ENCODE data around the gene PAEP. TPM values are rescaled to one million over a fixed set of nuclear protein-coding genes. Genes with fewer than 3 reads are reported as not detected.

The PAEP gene
- total and polyA plus RNA-seq, 8 donors, result not detected

- DNase-seq (peak in 1 of 6 donors; percentile 7), FAIRE-seq (no peak), ATAC-seq (no peak)
- no peak for TF ChIP-seq CTCF (IDR thresholded peaks at IDR 0.05)
- Histone ChIP-seq H3K27ac (no peak overlapping the region), H3K27me3 (no peaks in the 10 kb centered on the region), H3K9me3 (no peaks in the 10 kb centered on the region), H3K4me1 (no peaks in the 10 kb centered on the region), H3K4me3 (no peak overlapping the region), H3K36me3 (no peaks in the 10 kb centered on the region)
- intact Hi-C loops (cut with DNase I), result no loop called here
- 52 to 64% methylated on average over 15 to 16 of the region's 17 CpGs for WGBS, 2 donors
These were observed 47.0 kb upstream of the PAEP start for GRCh38 chr9:135514342-135515082.

GRCh38 chr9:135515083-135515951, 46.2 kb upstream of the PAEP start:
- DNase-seq (peak in 1 of 6 donors; percentile 10), ATAC-seq (no peak), FAIRE-seq (no peak)
- 55 to 68% methylated on average over 31 of the region's 31 CpGs for WGBS, 2 donors
- H3K4me3 ChIP-seq, result no peak overlapping the region
- no peaks in the 10 kb centered on the region for H3K27me3 ChIP-seq
- intact Hi-C loops (cut with DNase I), result no loop called here
- no peaks in the 10 kb centered on the region for H3K9me3 ChIP-seq
- no peak for TF ChIP-seq CTCF (IDR thresholded peaks at IDR 0.05)
- no peaks in the 10 kb centered on the region for H3K36me3 ChIP-seq
- H3K4me1 ChIP-seq, result no peaks in the 10 kb centered on the region
- no peak overlapping the region for H3K27ac ChIP-seq

DNA sequence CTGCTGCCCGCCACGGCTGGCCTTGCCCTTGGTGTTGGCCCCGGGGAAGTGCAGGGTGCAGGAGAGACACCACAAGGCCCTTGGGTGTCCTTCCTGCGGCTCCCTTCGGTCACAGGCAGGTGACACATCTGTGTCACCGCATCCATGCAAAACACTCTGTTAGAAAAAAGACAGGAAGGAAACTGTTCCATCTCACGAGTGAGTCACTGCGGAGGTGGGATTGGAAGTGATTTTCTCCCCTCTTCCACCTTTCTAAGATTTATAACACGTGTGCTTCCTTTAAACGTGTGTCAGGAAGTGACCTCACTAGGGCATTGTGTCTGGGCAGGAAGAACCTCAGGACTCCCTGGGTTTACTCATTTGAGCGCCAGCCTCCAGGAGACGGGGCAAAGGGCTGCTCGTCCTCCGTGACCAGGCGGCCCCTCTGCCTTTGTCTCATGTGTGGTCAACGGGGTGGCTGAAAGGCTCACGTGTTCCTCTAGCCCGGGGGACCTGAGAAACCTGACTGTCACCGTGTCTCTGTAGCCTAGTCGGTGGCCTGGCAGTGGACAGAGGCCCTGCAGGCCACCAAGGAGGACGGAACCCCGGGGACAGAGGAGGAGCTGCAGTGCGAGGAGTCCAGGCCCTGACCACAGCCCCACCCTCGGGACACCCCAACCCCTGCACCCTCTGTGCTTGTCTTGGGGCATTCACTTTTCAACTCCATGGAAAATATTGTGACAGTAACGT, 45.3 kb upstream of the PAEP start:
- no peak for TF ChIP-seq CTCF (IDR thresholded peaks at IDR 0.05)
- no peaks in the 10 kb centered on the region for H3K9me3 ChIP-seq
- no peak overlapping the region for H3K27ac ChIP-seq
- H3K36me3 ChIP-seq, result no peaks in the 10 kb centered on the region
- H3K4me1 ChIP-seq, result no peaks in the 10 kb centered on the region
- no peak for ATAC-seq
- 53 to 63% methylated on average over 23 to 25 of the region's 25 CpGs for WGBS, 2 donors
- DNase-seq, result peak in 1 of 6 donors; percentile 5
- FAIRE-seq, result no peak
- no peak overlapping the region for H3K4me3 ChIP-seq
- H3K27me3 ChIP-seq, result no peaks in the 10 kb centered on the region
- intact Hi-C loops (cut with DNase I), result no loop called here

GRCh38 chr9:135517407-135517822, 44.1 kb upstream of the PAEP start:
- FAIRE-seq (no peak), ATAC-seq (no peak), DNase-seq (no peak)
- Histone ChIP-seq H3K4me3 (no peak overlapping the region), H3K9me3 (no peaks in the 10 kb centered on the region), H3K27ac (no peak overlapping the region), H3K36me3 (no peaks in the 10 kb centered on the region), H3K4me1 (no peaks in the 10 kb centered on the region), H3K27me3 (no peaks in the 10 kb centered on the region)
- no peak for TF ChIP-seq CTCF (IDR thresholded peaks at IDR 0.05)
- intact Hi-C loops (cut with DNase I), result no loop called here
- 70 to 84% methylated on average over 24 of the region's 24 CpGs for WGBS, 2 donors
